NCI-H1092 treated with DMSO at 0.1 percent for 48 hours (cell line): ENCODE results near the gene WNT9A.
"Not testable (repeated sequence)": the region's sequence is repeated elsewhere in the genome, so short reads cannot be mapped to it uniquely, and the experiment has no call there.

Source experiments
- DNase-seq: peaks from one replicate; lab custom pipeline; 2025; lab: John Stamatoyannopoulos, UW

Gene WNT9A

GRCh38 chr1:227886503-227886961 is 61.2 kb downstream of the WNT9A start:
- no peak for DNase-seq

- DNase-seq: no peak
Measured at GRCh38 chr1:227885648-227886502, 61.9 kb downstream of the WNT9A start.

DNA sequence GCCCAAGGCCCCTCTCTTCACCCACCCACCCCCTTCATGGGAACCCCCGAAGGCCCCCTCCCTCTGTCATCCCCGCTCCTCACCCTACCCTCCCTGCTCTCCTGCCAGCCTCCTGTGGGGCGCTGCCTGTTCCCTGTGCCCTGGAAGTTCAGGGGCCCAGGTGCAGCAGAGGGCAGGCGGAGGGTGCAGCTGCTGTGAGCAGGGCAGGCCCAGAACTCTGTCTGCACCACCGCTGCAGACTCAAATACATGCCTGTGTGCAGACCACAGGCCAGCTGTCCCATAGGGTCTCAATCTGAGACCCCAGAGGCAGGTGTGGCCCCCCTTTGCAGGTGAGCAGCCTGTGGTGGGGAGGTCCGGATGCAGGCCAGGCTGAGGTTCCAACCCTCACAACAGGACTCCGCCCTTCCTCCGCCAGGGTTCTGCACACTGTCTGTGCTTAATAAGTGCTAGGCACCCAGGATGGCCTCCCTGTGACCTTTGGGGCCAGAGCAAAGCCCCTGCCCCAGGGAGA is 62.5 kb downstream of the WNT9A start:
- DNase-seq: no peak

DNA sequence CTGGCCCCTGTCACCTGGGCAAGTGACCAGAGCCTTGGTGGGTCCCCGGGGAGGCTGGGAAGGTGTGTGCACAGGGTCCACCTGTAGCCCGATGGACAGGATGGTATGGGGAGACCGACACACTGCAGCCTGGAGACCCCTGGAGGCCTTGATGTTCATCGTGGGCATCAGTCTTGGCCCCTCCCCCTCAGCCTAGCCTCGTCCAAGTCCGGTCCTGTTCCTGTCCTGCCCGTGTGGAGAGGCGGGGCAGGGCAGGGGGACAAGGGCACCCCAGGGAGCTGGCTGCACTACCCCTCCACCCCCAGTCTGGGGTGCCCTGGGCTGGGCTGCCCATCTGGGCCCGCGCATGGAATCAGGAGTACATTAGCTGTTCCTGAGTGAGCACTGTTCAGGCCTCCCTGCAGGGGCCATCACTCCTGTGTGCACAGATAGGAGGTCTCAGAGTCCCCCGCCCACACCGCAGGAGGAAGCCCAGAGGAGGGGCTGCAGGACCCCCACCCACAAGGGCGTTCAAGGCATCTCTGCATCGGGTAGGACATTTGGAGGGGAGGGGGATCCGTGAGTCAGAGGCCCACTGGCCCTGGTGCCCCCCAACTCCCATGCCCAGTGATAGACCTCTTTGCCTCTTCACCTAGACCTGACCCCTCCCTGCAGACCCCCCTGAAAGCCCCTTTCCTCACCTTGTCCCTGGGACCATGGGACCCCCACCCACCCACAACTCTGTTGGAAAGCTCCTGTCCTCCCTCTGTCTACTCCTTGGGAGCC is 63.2 kb downstream of the WNT9A start:
- no peak for DNase-seq

- no peak for DNase-seq
Measured at GRCh38 chr1:227883641-227884301, 64.0 kb downstream of the WNT9A start.

- no peak for DNase-seq
Measured at GRCh38 chr1:227883073-227883520, 64.6 kb downstream of the WNT9A start.

GRCh38 chr1:227880342-227880924 is 67.3 kb downstream of the WNT9A start:
- DNase-seq: no peak

GRCh38 chr1:227877810-227878209 is 69.9 kb downstream of the WNT9A start:
- DNase-seq: not testable (repeated sequence)

DNA sequence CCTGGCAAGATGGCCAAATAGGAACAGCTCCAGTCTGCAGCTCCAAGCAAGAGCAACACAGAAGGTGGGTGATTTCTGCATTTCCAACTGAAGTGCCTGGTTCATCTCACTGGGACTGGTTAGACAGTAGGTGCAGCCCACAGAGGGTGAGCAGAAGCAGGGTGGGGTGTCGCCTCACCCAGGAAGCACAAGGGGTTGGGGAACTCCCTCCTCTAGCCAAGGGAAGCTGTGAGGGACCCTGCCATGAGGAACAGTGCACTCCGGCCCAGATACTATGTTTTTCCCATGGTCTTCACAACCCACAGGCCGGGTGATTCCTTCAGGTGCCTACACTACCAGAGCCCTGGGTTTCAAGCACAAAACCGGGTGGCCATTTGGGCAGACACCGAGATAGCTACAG is 75.8 kb downstream of the WNT9A start:
- not testable (repeated sequence) for DNase-seq

- no peak for DNase-seq
Measured at GRCh38 chr1:227870366-227870765, 77.4 kb downstream of the WNT9A start.

DNA sequence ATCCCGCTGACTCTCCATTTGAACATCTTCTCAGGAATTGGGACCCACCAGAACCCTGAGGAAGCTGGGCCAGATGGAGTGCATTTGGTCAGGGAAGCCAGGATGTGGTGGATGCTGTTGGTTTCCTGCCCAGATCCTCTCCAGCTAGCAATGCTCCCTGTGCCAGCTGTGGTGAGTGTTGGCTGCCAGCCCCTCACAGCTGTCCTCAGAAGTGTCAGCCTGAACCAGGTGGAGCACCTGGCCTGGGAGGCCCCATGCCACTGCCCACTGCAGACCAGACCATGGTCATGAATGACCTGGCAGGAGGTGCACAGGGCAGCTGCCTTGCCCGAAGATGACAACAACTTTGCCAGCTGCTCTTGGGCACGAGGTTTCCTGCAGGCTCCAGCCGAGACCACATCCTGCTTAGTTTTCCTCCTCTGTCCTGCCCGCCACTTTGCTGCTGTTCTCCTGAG is 77.9 kb downstream of the WNT9A start:
- no peak for DNase-seq

- DNase-seq: no peak
Measured at GRCh38 chr1:227869279-227869842, 78.4 kb downstream of the WNT9A start.
